Osteocyte (in vitro differentiated cells): ENCODE data around the gene GRID1. TPM values are rescaled to one million over a fixed set of nuclear protein-coding genes. Genes with fewer than 3 reads are reported as not detected.

Source experiments
- DNase-seq: peaks from one replicate; pipeline ENCODE4 v3.0.0; 2021; ENCODE audit warnings: mixed read lengths; ENCODE audit not compliant: unreplicated experiment; ENCODE audit errors: extremely low spot score
- H3K27ac Mint-ChIP-seq: one replicate; pipeline ENCODE4 v1.8.0; 2021; ENCODE audit warnings: mild to moderate bottlenecking, mixed read lengths; ENCODE audit not compliant: unreplicated experiment
- H3K27me3 Mint-ChIP-seq: one replicate; pipeline ENCODE4 v1.8.0; 2021; ENCODE audit warnings: mixed read lengths; ENCODE audit not compliant: unreplicated experiment
- H3K36me3 Mint-ChIP-seq: one replicate; pipeline ENCODE4 v1.8.0; 2021; ENCODE audit warnings: mixed read lengths; ENCODE audit not compliant: unreplicated experiment
- H3K4me1 Mint-ChIP-seq: one replicate; pipeline ENCODE4 v1.8.0; 2021; ENCODE audit warnings: mixed read lengths; ENCODE audit not compliant: unreplicated experiment
- H3K4me3 Mint-ChIP-seq: one replicate; pipeline ENCODE4 v1.8.0; 2021; ENCODE audit warnings: mild to moderate bottlenecking, moderate library complexity, mixed read lengths; ENCODE audit not compliant: unreplicated experiment
- H3K9me3 Mint-ChIP-seq: one replicate; pipeline ENCODE4 v1.8.0; 2021; ENCODE audit warnings: mixed read lengths; ENCODE audit not compliant: unreplicated experiment
- CTCF ChIP-seq: fragments of 200-600 bp; sonication (generic); IDR thresholded peaks from 2 replicates; pipeline ENCODE4 v1.5.0; 2021; ENCODE audit warnings: antibody characterized with exemption, mild to moderate bottlenecking, moderate library complexity
- total RNA-seq: library from RNA; stranded (reverse); gene quantifications from 2 replicates; pipeline ENCODE4 v1.2.1, GENCODE V29; 2021

GRID1 gene
- total RNA-seq, 1 donor from 2014 or later = 0.11 TPM

- H3K27me3 Mint-ChIP-seq = no peaks in the 10 kb centered on the region
- no peaks in the 10 kb centered on the region for H3K9me3 Mint-ChIP-seq
- no peak for TF ChIP-seq CTCF
- H3K4me1 Mint-ChIP-seq = no peaks in the 10 kb centered on the region
- H3K4me3 Mint-ChIP-seq = no peak overlapping the region
- no peak for DNase-seq
- H3K36me3 Mint-ChIP-seq = no peaks in the 10 kb centered on the region
- no peak overlapping the region for H3K27ac Mint-ChIP-seq
These were observed 711.2 kb downstream of the GRID1 start for GRCh38 chr10:85655411-85655810.

GRCh38 chr10:85651497-85651882 is 715.1 kb downstream of the GRID1 start:
- H3K4me1 Mint-ChIP-seq = no peaks in the 10 kb centered on the region
- no peaks in the 10 kb centered on the region for H3K9me3 Mint-ChIP-seq
- H3K27ac Mint-ChIP-seq = no peak overlapping the region
- DNase-seq = no peak
- H3K4me3 Mint-ChIP-seq = no peak overlapping the region
- TF ChIP-seq CTCF = no peak
- H3K36me3 Mint-ChIP-seq = no peaks in the 10 kb centered on the region
- no peaks in the 10 kb centered on the region for H3K27me3 Mint-ChIP-seq

- H3K36me3 Mint-ChIP-seq = no peaks in the 10 kb centered on the region
These were observed 715.7 kb downstream of the GRID1 start for GRCh38 chr10:85650791-85651496.

GRCh38 chr10:85649461-85649860 is 717.1 kb downstream of the GRID1 start:
- H3K36me3 Mint-ChIP-seq = no peaks in the 10 kb centered on the region
- no peaks in the 10 kb centered on the region for H3K4me1 Mint-ChIP-seq
- H3K27ac Mint-ChIP-seq = no peak overlapping the region
- no peaks in the 10 kb centered on the region for H3K27me3 Mint-ChIP-seq
- no peak for DNase-seq
- TF ChIP-seq CTCF = no peak
- H3K9me3 Mint-ChIP-seq = no peaks in the 10 kb centered on the region
- no peak overlapping the region for H3K4me3 Mint-ChIP-seq

More at GRCh38 chr10:85650791-85651496, 715.7 kb downstream of the GRID1 start:
- Mint-ChIP-seq H3K4me1 (no peaks in the 10 kb centered on the region), H3K27ac (no peak overlapping the region), H3K9me3 (no peaks in the 10 kb centered on the region), H3K27me3 (no peaks in the 10 kb centered on the region), H3K4me3 (no peak overlapping the region)
- no peak for DNase-seq
- no peak for TF ChIP-seq CTCF

- DNase-seq = no peak
- Mint-ChIP-seq H3K4me3 (no peak overlapping the region), H3K4me1 (no peaks in the 10 kb centered on the region), H3K27me3 (no peaks in the 10 kb centered on the region), H3K27ac (no peak overlapping the region), H3K9me3 (no peaks in the 10 kb centered on the region), H3K36me3 (no peaks in the 10 kb centered on the region)
- no peak for TF ChIP-seq CTCF
These were observed 718.3 kb downstream of the GRID1 start for GRCh38 chr10:85648279-85648754.
